Measurements from ENCODE around the gene PLEKHA5. TPM values are rescaled to one million over a fixed set of nuclear protein-coding genes. Genes with fewer than 3 reads are reported as not detected.
A peak's percentile ranks its signal among the peaks of the same experiment; 100 is the strongest.
"Not testable (repeated sequence)": the region's sequence is repeated elsewhere in the genome, so short reads cannot be mapped to it uniquely, and the experiment has no call there.

The PLEKHA5 gene
- total RNA-seq, 4 donors from 2014 or later, result 26.9 to 78.0 (median 39.6) TPM

DNA sequence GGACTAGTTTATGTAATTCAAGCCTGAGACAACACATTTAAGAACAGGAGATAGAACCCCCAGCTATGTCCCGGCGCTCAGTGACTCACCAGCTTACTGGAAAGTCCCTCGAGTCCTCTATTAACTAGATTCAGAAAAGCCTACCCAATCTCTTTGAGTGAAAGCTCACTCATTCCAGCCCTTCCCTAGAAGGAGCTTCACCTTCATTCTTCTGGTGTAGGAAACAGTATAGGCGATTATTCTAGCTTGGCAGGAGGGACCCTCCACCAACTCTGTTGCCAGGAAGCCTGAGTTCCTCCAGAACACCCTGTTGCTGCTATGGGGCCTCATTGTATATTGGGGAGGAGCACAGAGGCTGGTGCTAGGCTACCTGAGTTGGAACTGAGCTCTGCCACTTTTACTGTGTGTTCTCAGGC lies 252.6 kb downstream of the PLEKHA5 start:
- no peak overlapping the region for H3K4me3 ChIP-seq
- H3K27me3 ChIP-seq, result no peaks in the 10 kb centered on the region
- no peaks in the 10 kb centered on the region for H3K9me3 ChIP-seq
- no peak for DNase-seq
- H3K36me3 ChIP-seq, result no peaks in the 10 kb centered on the region
- H3K4me1 ChIP-seq, result no peaks in the 10 kb centered on the region
- in situ Hi-C loops (cut with MboI; ENCODE audit: low pct_ligation_motif_present in 1 of 4, low pct_unique_long_range_greater_than_20kb in 1 of 4, low sequenced_read_pairs in 3 of 4) (no loop called here), intact Hi-C loops (cut with DNase I; ENCODE audit: low total_unique reads) (no loop called here)
- no peak overlapping the region for H3K27ac ChIP-seq
- no peak for TF ChIP-seq POLR2A (IDR thresholded peaks at IDR 0.05)
- no peak for TF ChIP-seq POLR2AphosphoS5 (IDR thresholded peaks at IDR 0.05)
- no peak for TF ChIP-seq EP300 (IDR thresholded peaks at IDR 0.05; ENCODE audit: low read depth)
- TF ChIP-seq, protein P1, sequence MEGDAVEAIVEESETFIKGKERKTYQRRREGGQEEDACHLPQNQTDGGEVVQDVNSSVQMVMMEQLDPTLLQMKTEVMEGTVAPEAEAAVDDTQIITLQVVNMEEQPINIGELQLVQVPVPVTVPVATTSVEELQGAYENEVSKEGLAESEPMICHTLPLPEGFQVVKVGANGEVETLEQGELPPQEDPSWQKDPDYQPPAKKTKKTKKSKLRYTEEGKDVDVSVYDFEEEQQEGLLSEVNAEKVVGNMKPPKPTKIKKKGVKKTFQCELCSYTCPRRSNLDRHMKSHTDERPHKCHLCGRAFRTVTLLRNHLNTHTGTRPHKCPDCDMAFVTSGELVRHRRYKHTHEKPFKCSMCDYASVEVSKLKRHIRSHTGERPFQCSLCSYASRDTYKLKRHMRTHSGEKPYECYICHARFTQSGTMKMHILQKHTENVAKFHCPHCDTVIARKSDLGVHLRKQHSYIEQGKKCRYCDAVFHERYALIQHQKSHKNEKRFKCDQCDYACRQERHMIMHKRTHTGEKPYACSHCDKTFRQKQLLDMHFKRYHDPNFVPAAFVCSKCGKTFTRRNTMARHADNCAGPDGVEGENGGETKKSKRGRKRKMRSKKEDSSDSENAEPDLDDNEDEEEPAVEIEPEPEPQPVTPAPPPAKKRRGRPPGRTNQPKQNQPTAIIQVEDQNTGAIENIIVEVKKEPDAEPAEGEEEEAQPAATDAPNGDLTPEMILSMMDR (IDR thresholded peaks at IDR 0.05), result no peak
- WGBS, 2 donors (ENCODE audit: low coverage in 1 of 2), result 50 to 53% methylated on average over 3 to 4 of the region's 4 CpGs

DNA sequence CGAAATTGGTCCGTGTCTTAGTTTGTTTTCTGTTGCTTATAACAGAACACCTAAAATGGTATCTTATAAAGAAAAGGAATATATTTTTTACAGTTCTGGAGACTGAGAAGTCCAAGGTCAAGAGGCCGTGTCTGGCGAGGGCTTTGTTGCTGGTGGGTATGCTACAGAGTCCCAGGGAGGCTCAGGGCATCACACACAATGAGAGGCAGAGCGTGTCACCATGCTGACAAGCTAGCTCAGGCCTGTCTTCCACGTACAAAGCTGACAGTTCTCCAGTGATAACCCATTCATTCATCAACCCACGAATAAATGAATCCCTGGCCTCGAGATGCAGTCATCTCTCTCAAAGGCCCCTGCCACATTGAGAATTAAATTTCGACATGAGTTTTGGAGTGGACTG lies 253.0 kb downstream of the PLEKHA5 start:
- intact Hi-C loops (cut with DNase I; ENCODE audit: low total_unique reads) (no loop called here), in situ Hi-C loops (cut with MboI; ENCODE audit: low pct_ligation_motif_present in 1 of 4, low pct_unique_long_range_greater_than_20kb in 1 of 4, low sequenced_read_pairs in 3 of 4) (no loop called here)
- Histone ChIP-seq H3K4me1 (no peaks in the 10 kb centered on the region), H3K9me3 (no peaks in the 10 kb centered on the region), H3K36me3 (no peaks in the 10 kb centered on the region), H3K27ac (no peak overlapping the region), H3K27me3 (no peaks in the 10 kb centered on the region), H3K4me3 (no peak overlapping the region)
- no peak for DNase-seq
- TF ChIP-seq, protein P1 (IDR thresholded peaks at IDR 0.05), result no peak
- no peak for TF ChIP-seq POLR2A (IDR thresholded peaks at IDR 0.05)
- no peak for TF ChIP-seq EP300 (IDR thresholded peaks at IDR 0.05; ENCODE audit: low read depth)
- TF ChIP-seq POLR2AphosphoS5 (IDR thresholded peaks at IDR 0.05), result no peak
- 88% methylated on average over 6 to 9 of the region's 9 CpGs for WGBS, 2 donors (ENCODE audit: low coverage in 1 of 2)

DNA sequence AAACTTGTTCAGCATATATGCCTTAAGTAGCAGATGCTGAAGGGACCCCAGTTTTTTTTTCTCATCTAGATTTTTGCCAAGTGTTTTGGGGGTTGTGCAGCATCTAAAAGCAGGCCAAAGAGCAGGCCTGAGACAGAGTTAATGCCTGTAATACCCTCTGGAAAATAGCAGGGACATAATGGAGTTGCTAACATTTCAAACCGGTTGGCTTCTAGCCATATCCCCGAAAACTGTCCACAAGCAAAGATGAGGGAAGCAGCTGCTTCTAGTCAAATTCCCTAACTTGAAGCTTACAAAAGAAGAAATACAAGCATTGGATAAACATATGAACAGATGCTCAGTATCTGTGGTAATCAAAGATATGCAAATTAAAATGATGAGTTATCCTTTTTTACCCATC lies 257.6 kb downstream of the PLEKHA5 start:
- no peak for DNase-seq
- no peaks in the 10 kb centered on the region for H3K36me3 ChIP-seq
- no peak overlapping the region for H3K4me3 ChIP-seq
- H3K4me1 ChIP-seq, result no peaks in the 10 kb centered on the region
- H3K27ac ChIP-seq, result peak overlapping the region in 1 of 4 donors; percentile 30
- no peaks in the 10 kb centered on the region for H3K9me3 ChIP-seq
- TF ChIP-seq EP300 (IDR thresholded peaks at IDR 0.05; ENCODE audit: low read depth), result no peak
- TF ChIP-seq POLR2AphosphoS5 (IDR thresholded peaks at IDR 0.05), result no peak
- TF ChIP-seq, protein P1 (IDR thresholded peaks at IDR 0.05), result no peak
- no peak for TF ChIP-seq POLR2A (IDR thresholded peaks at IDR 0.05)
- H3K27me3 ChIP-seq, result no peaks in the 10 kb centered on the region
- intact Hi-C loops (cut with DNase I; ENCODE audit: low total_unique reads) (no loop called here), in situ Hi-C loops (cut with MboI; ENCODE audit: low pct_ligation_motif_present in 1 of 4, low pct_unique_long_range_greater_than_20kb in 1 of 4, low sequenced_read_pairs in 3 of 4) (no loop called here)
- 80% methylated on average over 2 of the region's 2 CpGs; no CpG with 5 or more reads in 1 of the 2 donors for WGBS, 2 donors (ENCODE audit: low coverage in 1 of 2)

DNA sequence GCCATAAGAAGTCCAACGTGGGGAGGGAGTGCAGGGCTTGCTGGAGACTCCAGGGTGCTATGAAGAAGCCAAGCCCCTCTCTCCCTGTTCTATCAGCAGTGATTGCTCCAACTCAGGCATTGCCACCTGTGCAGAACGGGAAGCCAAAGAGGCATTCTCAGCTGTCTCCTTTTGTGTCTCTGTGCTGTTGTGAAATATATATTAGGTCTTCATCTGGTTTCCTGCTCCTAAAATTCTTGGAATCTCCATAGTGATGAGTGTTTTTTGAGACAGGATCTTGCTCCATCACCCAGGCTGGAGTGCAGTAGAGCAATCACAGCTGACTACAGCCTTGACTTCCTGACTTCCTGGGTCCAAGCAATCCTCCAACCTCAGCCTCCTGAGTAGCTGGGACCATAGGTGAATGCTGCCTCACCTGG lies 258.6 kb downstream of the PLEKHA5 start:
- intact Hi-C loops (cut with DNase I; ENCODE audit: low total_unique reads), result no loop called here
- no peak for DNase-seq
- in situ Hi-C loops (cut with MboI; ENCODE audit: low pct_ligation_motif_present in 1 of 4, low pct_unique_long_range_greater_than_20kb in 1 of 4, low sequenced_read_pairs in 3 of 4), result no loop called here
- no peaks in the 10 kb centered on the region for H3K27me3 ChIP-seq
- no peak overlapping the region for H3K4me3 ChIP-seq
- no peaks in the 10 kb centered on the region for H3K36me3 ChIP-seq
- no peaks in the 10 kb centered on the region for H3K4me1 ChIP-seq
- H3K9me3 ChIP-seq, result no peaks in the 10 kb centered on the region
- peak overlapping the region in 2 of 4 donors; percentile 18 to 30 for H3K27ac ChIP-seq
- TF ChIP-seq POLR2AphosphoS5 (IDR thresholded peaks at IDR 0.05), result peak in 1 of 3 donors; percentile 32
- TF ChIP-seq POLR2A (IDR thresholded peaks at IDR 0.05), result no peak
- 29 to 64% methylated on average over 1 to 2 of the region's 2 CpGs for WGBS, 2 donors (ENCODE audit: low coverage in 1 of 2)

DNA sequence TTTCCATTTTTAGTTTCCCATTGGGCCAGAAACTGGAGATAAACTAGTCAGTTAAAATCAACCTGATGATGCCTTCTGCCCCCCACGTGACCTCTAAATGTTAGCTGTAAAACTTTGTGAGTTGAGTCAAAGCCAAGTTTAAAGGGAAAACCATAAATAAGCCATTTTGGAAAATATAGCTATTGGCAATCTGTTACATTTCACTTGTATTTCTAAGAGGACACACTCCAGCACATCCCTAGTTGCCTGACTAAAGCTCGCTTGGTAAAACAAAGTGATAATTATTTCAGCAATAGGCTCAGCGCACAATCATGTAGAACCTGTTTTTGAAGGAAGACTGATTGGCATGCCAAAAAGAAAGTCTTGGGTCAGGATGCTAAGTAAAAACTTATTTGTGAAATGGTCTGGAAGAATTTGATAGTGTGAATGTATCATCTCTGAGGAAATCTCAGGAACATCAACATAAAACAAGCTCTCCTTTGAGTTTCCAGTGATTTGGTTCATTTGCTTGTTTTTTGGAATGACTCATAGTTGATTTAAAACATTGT lies 260.6 kb downstream of the PLEKHA5 start:
- Histone ChIP-seq H3K36me3 (no peaks in the 10 kb centered on the region), H3K9me3 (no peaks in the 10 kb centered on the region), H3K4me3 (no peak overlapping the region), H3K4me1 (no peaks in the 10 kb centered on the region), H3K27ac (no peak overlapping the region), H3K27me3 (no peaks in the 10 kb centered on the region)
- WGBS, 2 donors (ENCODE audit: low coverage in 1 of 2), result 50 to 62% methylated on average over 2 to 3 of the region's 3 CpGs
- TF ChIP-seq POLR2A (IDR thresholded peaks at IDR 0.05) (no peak), POLR2AphosphoS5 (IDR thresholded peaks at IDR 0.05) (peak in 1 of 3 donors; percentile 16), EP300 (IDR thresholded peaks at IDR 0.05; ENCODE audit: low read depth) (no peak)
- TF ChIP-seq, protein P1 (IDR thresholded peaks at IDR 0.05), result no peak
- in situ Hi-C loops (cut with MboI; ENCODE audit: low pct_ligation_motif_present in 1 of 4, low pct_unique_long_range_greater_than_20kb in 1 of 4, low sequenced_read_pairs in 3 of 4) (no loop called here), intact Hi-C loops (cut with DNase I; ENCODE audit: low total_unique reads) (no loop called here)
- no peak for DNase-seq

DNA sequence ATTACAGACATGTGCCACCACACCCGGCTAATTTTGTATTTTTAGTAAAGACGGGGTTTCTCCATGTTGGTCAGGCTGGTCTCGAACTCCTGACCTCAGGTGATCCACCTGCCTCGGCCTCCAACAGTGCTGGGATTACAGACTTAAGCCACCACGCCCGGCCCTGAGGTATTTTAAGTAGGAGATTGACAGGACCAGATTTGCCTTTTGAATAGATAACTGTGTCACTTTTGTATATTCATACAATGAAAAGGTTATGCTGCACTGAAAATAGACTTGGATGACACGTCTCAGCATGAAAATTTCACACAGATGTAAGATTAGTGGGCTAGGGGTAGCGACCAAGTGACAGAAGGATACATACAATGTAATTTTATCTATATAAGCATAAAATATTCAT lies 263.1 kb downstream of the PLEKHA5 start:
- H3K27me3 ChIP-seq; H3K36me3 ChIP-seq; H3K4me1 ChIP-seq; H3K27ac ChIP-seq; in situ Hi-C loops (cut with MboI; ENCODE audit: low pct_ligation_motif_present in 1 of 4, low pct_unique_long_range_greater_than_20kb in 1 of 4, low sequenced_read_pairs in 3 of 4); intact Hi-C loops (cut with DNase I; ENCODE audit: low total_unique reads); DNase-seq; H3K9me3 ChIP-seq; H3K4me3 ChIP-seq: not testable (repeated sequence)
- 87 to 88% methylated on average over 6 to 8 of the region's 8 CpGs for WGBS, 2 donors (ENCODE audit: low coverage in 1 of 2)
